Hepatocyte (in vitro differentiated cells): ENCODE measurements around the gene TMEM245. TPM values are rescaled to one million over a fixed set of nuclear protein-coding genes. Genes with fewer than 3 reads are reported as not detected.

Experiments
- DNase-seq: peaks from one replicate; pipeline ENCODE4 v3.0.0-alpha.2; 2016; ENCODE audit warnings: low spot score
- H2AFZ ChIP-seq: fragments of 200-600 bp; sonication (generic); 2 replicates; pipeline ENCODE4 v1.6.0; 2016; ENCODE audit warnings: antibody characterized with exemption, mild to moderate bottlenecking
- H3K27ac ChIP-seq: fragments of 200-600 bp; sonication (generic); 2 replicates; pipeline ENCODE4 v1.5.1; 2016; ENCODE audit warnings: mild to moderate bottlenecking
- H3K27me3 ChIP-seq: fragments of 200-600 bp; sonication (generic); 2 replicates; pipeline ENCODE4 v1.6.1; 2016
- H3K36me3 ChIP-seq: fragments of 200-600 bp; sonication (generic); replicated peaks from 2 replicates; pipeline ENCODE4 v1.5.1; 2016; ENCODE audit warnings: low read depth; ENCODE audit not compliant: insufficient read depth
- H3K4me1 ChIP-seq: fragments of 200-600 bp; sonication (generic); 2 replicates; pipeline ENCODE4 v1.5.1; 2016; ENCODE audit warnings: mild to moderate bottlenecking, moderate library complexity; ENCODE audit not compliant: insufficient read depth
- H3K4me2 ChIP-seq: fragments of 200-600 bp; sonication (generic); 2 replicates; pipeline ENCODE4 v1.6.0; 2016
- H3K4me3 ChIP-seq: fragments of 200-600 bp; sonication (generic); 2 replicates; pipeline ENCODE4 v1.5.1; 2016; ENCODE audit warnings: mild to moderate bottlenecking
- H3K79me2 ChIP-seq: fragments of 200-600 bp; sonication (generic); 2 replicates; pipeline ENCODE4 v1.6.0; 2017; ENCODE audit warnings: mild to moderate bottlenecking
- H3K9me2 ChIP-seq: fragments of 200-600 bp; sonication (generic); replicated peaks from 2 replicates; pipeline ENCODE4 v1.6.0; 2017; ENCODE audit warnings: mild to moderate bottlenecking; ENCODE audit not compliant: insufficient read depth
- H3K9me3 ChIP-seq: fragments of 200-600 bp; sonication (generic); 2 replicates; pipeline ENCODE4 v1.5.1; 2016; ENCODE audit warnings: low read depth, mild to moderate bottlenecking
- H4K20me1 ChIP-seq: fragments of 200-600 bp; sonication (generic); 2 replicates; pipeline ENCODE4 v1.6.0; 2016; ENCODE audit warnings: mild to moderate bottlenecking; ENCODE audit not compliant: insufficient read depth, poor library complexity, severe bottlenecking
- EZH2 ChIP-seq: fragments of 200-600 bp; sonication (generic); IDR thresholded peaks from 2 replicates; pipeline ENCODE4 v1.6.1; 2016; ENCODE audit warnings: antibody characterized with exemption, mild to moderate bottlenecking, borderline replicate concordance
- EZH2phosphoT487 ChIP-seq: fragments of 200-600 bp; sonication (generic); IDR thresholded peaks from one replicate; pipeline ENCODE4 v1.6.1; 2018; ENCODE audit warnings: antibody characterized with exemption, mild to moderate bottlenecking, low read depth, moderate library complexity; ENCODE audit not compliant: unreplicated experiment, severe bottlenecking
- WGBS: methylation state at CpG from one replicate; pipeline ENCODE4 v1.1.6; 2016; ENCODE audit warnings: low lambda C conversion rate; ENCODE audit errors: missing lambda C conversion rate; 5-methylcytosine and 5-hydroxymethylcytosine counted together
- polyA plus RNA-seq: library from polyadenylated mRNA; unstranded; fragments of >200 nt; fragmentation: Nextera tagmentation; extraction: Ambion mirVana; gene quantifications from 2 replicates; pipeline ENCODE4 v1.2.1, GENCODE V29; 2016
- total RNA-seq: library from RNA; depleted of rRNA; stranded (reverse); fragments of >200 nt; gene quantifications from 2 replicates; pipeline ENCODE4 v1.2.3, GENCODE V29; 2014
- TF ChIP-seq, protein P1 (sequence below): fragments of 200-600 bp; sonication (generic); IDR thresholded peaks from 2 replicates; pipeline ENCODE4 v1.5.1; 2016; ENCODE audit warnings: antibody characterized with exemption, mild to moderate bottlenecking; ENCODE audit not compliant: poor library complexity

The TMEM245 gene
- total and polyA plus RNA-seq, 2 experiments from 2014 or later: 63.5 to 122 TPM

GRCh38 chr9:109149722-109150121 lies 30.0 kb upstream of the TMEM245 start:
- Histone ChIP-seq H3K4me1 (no peaks in the 10 kb centered on the region), H3K9me2 (no peaks in the 10 kb centered on the region), H3K4me3 (no peak overlapping the region), H3K36me3 (no peaks in the 10 kb centered on the region), H3K4me2 (no peak overlapping the region), H3K27ac (no peak overlapping the region), H2AFZ (no peak overlapping the region), H3K79me2 (no peaks in the 10 kb centered on the region), H4K20me1 (no peaks in the 10 kb centered on the region), H3K27me3 (no peaks in the 10 kb centered on the region), H3K9me3 (no peaks in the 10 kb centered on the region)
- 96% methylated on average over 4 of the region's 4 CpGs for WGBS
- no peak for DNase-seq
- TF ChIP-seq EZH2phosphoT487 (no peak), EZH2 (no peak)
- TF ChIP-seq, protein P1, sequence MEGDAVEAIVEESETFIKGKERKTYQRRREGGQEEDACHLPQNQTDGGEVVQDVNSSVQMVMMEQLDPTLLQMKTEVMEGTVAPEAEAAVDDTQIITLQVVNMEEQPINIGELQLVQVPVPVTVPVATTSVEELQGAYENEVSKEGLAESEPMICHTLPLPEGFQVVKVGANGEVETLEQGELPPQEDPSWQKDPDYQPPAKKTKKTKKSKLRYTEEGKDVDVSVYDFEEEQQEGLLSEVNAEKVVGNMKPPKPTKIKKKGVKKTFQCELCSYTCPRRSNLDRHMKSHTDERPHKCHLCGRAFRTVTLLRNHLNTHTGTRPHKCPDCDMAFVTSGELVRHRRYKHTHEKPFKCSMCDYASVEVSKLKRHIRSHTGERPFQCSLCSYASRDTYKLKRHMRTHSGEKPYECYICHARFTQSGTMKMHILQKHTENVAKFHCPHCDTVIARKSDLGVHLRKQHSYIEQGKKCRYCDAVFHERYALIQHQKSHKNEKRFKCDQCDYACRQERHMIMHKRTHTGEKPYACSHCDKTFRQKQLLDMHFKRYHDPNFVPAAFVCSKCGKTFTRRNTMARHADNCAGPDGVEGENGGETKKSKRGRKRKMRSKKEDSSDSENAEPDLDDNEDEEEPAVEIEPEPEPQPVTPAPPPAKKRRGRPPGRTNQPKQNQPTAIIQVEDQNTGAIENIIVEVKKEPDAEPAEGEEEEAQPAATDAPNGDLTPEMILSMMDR: no peak

- Histone ChIP-seq H3K4me1 (no peaks in the 10 kb centered on the region), H3K27me3 (no peaks in the 10 kb centered on the region), H3K9me2 (no peaks in the 10 kb centered on the region), H2AFZ (no peak overlapping the region), H3K4me2 (no peak overlapping the region), H4K20me1 (no peaks in the 10 kb centered on the region), H3K4me3 (no peak overlapping the region), H3K79me2 (no peaks in the 10 kb centered on the region), H3K27ac (no peak overlapping the region), H3K36me3 (no peaks in the 10 kb centered on the region), H3K9me3 (no peaks in the 10 kb centered on the region)
- WGBS: 90% methylated on average over 5 of the region's 5 CpGs
- TF ChIP-seq, protein P1: no peak
- TF ChIP-seq EZH2phosphoT487 (no peak), EZH2 (no peak)
- no peak for DNase-seq
Measured at GRCh38 chr9:109149089-109149488, 29.3 kb upstream of the TMEM245 start.

GRCh38 chr9:109145051-109145450 lies 25.3 kb upstream of the TMEM245 start:
- WGBS: 96% methylated on average over 6 of the region's 6 CpGs
- H3K27ac ChIP-seq: no peak overlapping the region
- H3K4me2 ChIP-seq: no peak overlapping the region

DNA sequence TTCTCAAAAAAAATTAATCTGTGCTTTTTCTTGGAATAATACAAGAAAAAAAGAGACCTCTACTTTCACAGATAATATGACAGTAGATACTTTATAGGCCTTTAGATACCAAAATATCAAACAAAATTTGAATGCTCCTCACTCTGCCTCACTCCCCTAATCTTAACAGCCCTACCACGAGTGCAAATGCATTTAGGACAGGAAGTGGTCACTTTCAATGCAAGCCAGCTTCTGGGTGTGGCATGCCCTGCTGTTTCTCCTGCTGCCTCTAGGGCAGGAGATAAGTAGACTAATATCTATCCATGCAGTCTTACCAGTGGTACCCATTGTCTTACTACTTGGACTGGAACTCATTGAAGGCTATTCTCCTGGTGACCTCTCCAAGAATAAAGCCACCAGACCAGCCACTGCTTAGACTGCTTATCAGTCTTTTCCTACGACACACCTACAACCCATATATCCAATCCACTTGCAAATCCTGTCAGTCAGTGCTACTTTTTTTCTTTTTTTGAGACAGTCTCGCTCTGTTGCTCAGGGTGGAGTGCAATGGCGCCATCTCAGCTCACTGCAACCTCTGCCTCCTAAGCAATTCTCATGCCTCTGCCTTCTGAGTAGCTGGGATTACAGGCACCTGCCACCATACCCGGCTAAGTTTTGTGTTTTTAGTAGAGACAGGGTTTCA lies 24.3 kb upstream of the TMEM245 start:
- no peak overlapping the region for H3K4me2 ChIP-seq
- 75% methylated on average over 5 of the region's 5 CpGs for WGBS
- no peak for DNase-seq
- no peaks in the 10 kb centered on the region for H3K36me3 ChIP-seq
- TF ChIP-seq, protein P1: peak; percentile 9
- TF ChIP-seq EZH2phosphoT487: no peak
- no peak overlapping the region for H3K27ac ChIP-seq
- no peaks in the 10 kb centered on the region for H3K9me3 ChIP-seq
- no peaks in the 10 kb centered on the region for H3K27me3 ChIP-seq
- H4K20me1 ChIP-seq: no peaks in the 10 kb centered on the region
- no peak overlapping the region for H2AFZ ChIP-seq
- H3K4me3 ChIP-seq: no peak overlapping the region
- H3K4me1 ChIP-seq: no peaks in the 10 kb centered on the region
- H3K9me2 ChIP-seq: no peaks in the 10 kb centered on the region
- no peaks in the 10 kb centered on the region for H3K79me2 ChIP-seq

More at GRCh38 chr9:109145051-109145450, 25.3 kb upstream of the TMEM245 start:
- no peak for DNase-seq
- Histone ChIP-seq H3K4me3 (no peak overlapping the region), H3K9me3 (no peaks in the 10 kb centered on the region), H3K36me3 (no peaks in the 10 kb centered on the region), H3K9me2 (no peaks in the 10 kb centered on the region), H3K27me3 (no peaks in the 10 kb centered on the region), H3K79me2 (no peaks in the 10 kb centered on the region), H2AFZ (no peak overlapping the region), H3K4me1 (no peaks in the 10 kb centered on the region), H4K20me1 (no peaks in the 10 kb centered on the region)
- no peak for TF ChIP-seq EZH2
- TF ChIP-seq EZH2phosphoT487: no peak
